WTC11 (cell line): ENCODE results near the gene IDH3B. TPM values are rescaled to one million over a fixed set of nuclear protein-coding genes. Genes with fewer than 3 reads are reported as not detected.

Source experiments
- ATAC-seq: fragments of 200-7000 bp; cut with Tn5 transposase; 2 replicates; pipeline ENCODE4 v1.10.0; 2021; ENCODE audit warnings: mild to moderate bottlenecking, moderate library complexity
- CTCF ChIA-PET: fragments of 300-600 bp; sonication (Branson Sonifier 250); formaldehyde crosslinking; loops from one replicate; lab custom pipeline; 2021; ENCODE audit warnings: antibody characterized with exemption; lab: Charles Lee
- POLR2A ChIA-PET: fragments of 350-600 bp; sonication (Branson Sonifier 250); formaldehyde crosslinking; loops from one replicate; lab custom pipeline; 2021; ENCODE audit warnings: antibody characterized with exemption; lab: Charles Lee
- DNase-seq: peaks from one replicate; pipeline ENCODE4 v3.0.0; 2021; ENCODE audit warnings: low spot score
- H3K27ac Mint-ChIP-seq: 2 replicates; pipeline ENCODE4 v1.8.0; 2021; ENCODE audit warnings: mixed read lengths
- H3K27me3 Mint-ChIP-seq: 2 replicates; pipeline ENCODE4 v1.8.0; 2021; ENCODE audit warnings: low read depth, mild to moderate bottlenecking, moderate library complexity, mixed read lengths
- H3K36me3 Mint-ChIP-seq: 2 replicates; pipeline ENCODE4 v1.8.0; 2021; ENCODE audit warnings: mixed read lengths
- H3K4me1 Mint-ChIP-seq: 2 replicates; pipeline ENCODE4 v1.8.0; 2022; ENCODE audit warnings: mixed read lengths
- H3K4me3 Mint-ChIP-seq: 2 replicates; pipeline ENCODE4 v1.8.0; 2021; ENCODE audit warnings: mild to moderate bottlenecking, moderate library complexity, mixed read lengths
- H3K9me3 Mint-ChIP-seq: 2 replicates; pipeline ENCODE4 v1.8.0; 2021; ENCODE audit warnings: mixed read lengths
- CREB1 ChIP-seq: sonication (generic); formaldehyde crosslinking; IDR thresholded peaks from 2 replicates; pipeline ENCODE4 v1.8.0; 2023; ENCODE audit warnings: mild to moderate bottlenecking, missing genetic modification reagents
- EMX1 ChIP-seq: fragments of 250-450 bp; sonication (Bioruptor Pico); IDR thresholded peaks from 2 replicates; pipeline ENCODE4 v1.8.0; 2021; ENCODE audit warnings: mild to moderate bottlenecking
- ESRRA ChIP-seq: sonication (generic); formaldehyde crosslinking; IDR thresholded peaks from 2 replicates; pipeline ENCODE4 v1.8.1; 2022; ENCODE audit warnings: mild to moderate bottlenecking, missing genetic modification reagents, borderline replicate concordance
- ETV6 ChIP-seq: sonication (generic); formaldehyde crosslinking; IDR thresholded peaks from 2 replicates; pipeline ENCODE4 v1.8.1; 2022; ENCODE audit warnings: mild to moderate bottlenecking, missing genetic modification reagents
- FOXK1 ChIP-seq: sonication (generic); formaldehyde crosslinking; IDR thresholded peaks from 2 replicates; pipeline ENCODE4 v1.8.0; 2022; ENCODE audit warnings: mild to moderate bottlenecking, moderate library complexity, missing genetic modification reagents
- RORB ChIP-seq: fragments of 250-450 bp; sonication (Bioruptor Pico); IDR thresholded peaks from 2 replicates; pipeline ENCODE4 v1.9.0; 2021; ENCODE audit warnings: mild to moderate bottlenecking
- ZNF263 ChIP-seq: sonication (generic); formaldehyde crosslinking; IDR thresholded peaks from 2 replicates; pipeline ENCODE4 v1.8.1; 2022; ENCODE audit warnings: low read depth, mild to moderate bottlenecking, moderate library complexity, missing genetic modification reagents
- ZNF671 ChIP-seq: fragments of 250-450 bp; sonication (Bioruptor Pico); IDR thresholded peaks from 2 replicates; pipeline ENCODE4 v1.8.0; 2021; ENCODE audit warnings: mild to moderate bottlenecking
- total RNA-seq: library from RNA; stranded (reverse); gene quantifications from 3 replicates; pipeline ENCODE4 v1.2.3, GENCODE V29; 2021
- TF ChIP-seq, protein P1 (sequence below): sonication (generic); formaldehyde crosslinking; IDR thresholded peaks from 2 replicates; pipeline ENCODE4 v1.8.0; 2022; ENCODE audit warnings: missing genetic modification reagents
- TF ChIP-seq, protein P2 (sequence below): fragments of 200-600 bp; IDR thresholded peaks from 2 replicates; pipeline ENCODE4 v1.8.0; 2022; ENCODE audit warnings: antibody characterized with exemption
- TF ChIP-seq, protein P3 (sequence below): fragments of 250-450 bp; sonication (Bioruptor Pico); conservative IDR thresholded peaks from 2 replicates; pipeline ENCODE4 v1.9.0; 2021; ENCODE audit warnings: mild to moderate bottlenecking
- TF ChIP-seq, protein P4 (sequence below): sonication (generic); formaldehyde crosslinking; conservative IDR thresholded peaks from 2 replicates; pipeline ENCODE4 v1.8.1; 2022; ENCODE audit warnings: mild to moderate bottlenecking, missing genetic modification reagents
- TF ChIP-seq, protein P5 (sequence below): sonication (generic); formaldehyde crosslinking; IDR thresholded peaks from 2 replicates; pipeline ENCODE4 v1.8.0; 2022; ENCODE audit warnings: mild to moderate bottlenecking, missing genetic modification reagents
- TF ChIP-seq, protein P6 (sequence below): sonication (generic); formaldehyde crosslinking; IDR thresholded peaks from 2 replicates; pipeline ENCODE4 v1.8.1; 2022; ENCODE audit warnings: mild to moderate bottlenecking, moderate library complexity, missing genetic modification reagents
- TF ChIP-seq, protein P7 (sequence below): sonication (generic); formaldehyde crosslinking; IDR thresholded peaks from 2 replicates; pipeline ENCODE4 v1.8.1; 2023; ENCODE audit warnings: mild to moderate bottlenecking, missing genetic modification reagents, borderline replicate concordance
- TF ChIP-seq, protein P8 (sequence below): fragments of 250-450 bp; sonication (Bioruptor Pico); IDR thresholded peaks from 2 replicates; pipeline ENCODE4 v1.9.0; 2021; ENCODE audit warnings: mild to moderate bottlenecking

IDH3B gene
- total RNA-seq, 1 experiment from 2014 or later, result 136 TPM

DNA sequence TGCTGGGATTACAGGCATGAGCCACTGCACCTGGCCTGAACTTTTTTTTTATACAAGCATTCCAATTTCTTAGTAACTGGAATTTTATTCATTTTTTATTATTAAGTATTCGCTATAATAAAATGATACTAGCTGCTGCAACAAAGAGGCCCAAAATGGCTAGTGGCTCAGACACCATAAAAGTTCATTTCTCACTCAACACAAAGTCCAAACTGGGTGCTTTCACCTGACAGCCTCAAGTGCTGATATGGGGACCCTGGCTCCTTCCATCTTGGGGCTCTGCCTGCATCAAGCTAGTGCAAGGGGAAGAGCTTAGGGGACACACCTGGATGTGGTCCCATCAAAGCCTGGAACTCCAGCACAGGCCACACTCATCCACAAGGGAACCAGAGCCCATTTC is 23.8 kb downstream of the IDH3B start:
- CTCF ChIA-PET, result no interaction called here

DNA sequence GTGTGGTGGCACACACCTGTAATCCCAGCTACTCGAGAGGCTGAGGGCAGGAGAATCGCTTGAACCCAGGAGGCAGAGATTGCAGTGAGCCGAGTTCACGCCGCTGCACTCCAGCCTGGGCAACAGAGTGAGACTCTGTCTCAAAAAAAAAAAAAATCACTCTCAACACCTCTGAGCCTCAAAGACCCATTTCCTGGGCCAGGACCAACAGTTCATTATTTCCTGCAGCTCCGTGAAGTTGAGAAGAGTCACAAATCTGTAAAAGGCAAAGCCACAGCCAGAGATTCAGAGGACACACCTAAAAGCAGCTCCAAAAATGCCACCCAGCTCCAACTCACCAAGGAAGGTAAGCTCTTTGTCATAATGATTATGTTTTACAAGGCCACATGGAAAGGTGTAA is 26.8 kb downstream of the IDH3B start:
- Mint-ChIP-seq H3K4me3 (no peak overlapping the region), H3K27ac (no peak overlapping the region), H3K4me1 (no peaks in the 10 kb centered on the region), H3K36me3 (no peaks in the 10 kb centered on the region), H3K9me3 (no peaks in the 10 kb centered on the region), H3K27me3 (peaks cover 18% of the 10 kb centered on the region)
- CTCF ChIA-PET, result interaction anchor here (0.7 to 2.5 kb wide), 3 partner anchors 10 to 115 kb away, joined by 4 to 9 read pairs (median 8); no protein-coding TSS in a partner anchor
- DNase-seq, result no peak
- no peak for ATAC-seq
- TF ChIP-seq ZNF263 (CRISPR knock-in tag), result no peak
- no peak for TF ChIP-seq CREB1 (CRISPR knock-in tag)
- TF ChIP-seq, protein P1, sequence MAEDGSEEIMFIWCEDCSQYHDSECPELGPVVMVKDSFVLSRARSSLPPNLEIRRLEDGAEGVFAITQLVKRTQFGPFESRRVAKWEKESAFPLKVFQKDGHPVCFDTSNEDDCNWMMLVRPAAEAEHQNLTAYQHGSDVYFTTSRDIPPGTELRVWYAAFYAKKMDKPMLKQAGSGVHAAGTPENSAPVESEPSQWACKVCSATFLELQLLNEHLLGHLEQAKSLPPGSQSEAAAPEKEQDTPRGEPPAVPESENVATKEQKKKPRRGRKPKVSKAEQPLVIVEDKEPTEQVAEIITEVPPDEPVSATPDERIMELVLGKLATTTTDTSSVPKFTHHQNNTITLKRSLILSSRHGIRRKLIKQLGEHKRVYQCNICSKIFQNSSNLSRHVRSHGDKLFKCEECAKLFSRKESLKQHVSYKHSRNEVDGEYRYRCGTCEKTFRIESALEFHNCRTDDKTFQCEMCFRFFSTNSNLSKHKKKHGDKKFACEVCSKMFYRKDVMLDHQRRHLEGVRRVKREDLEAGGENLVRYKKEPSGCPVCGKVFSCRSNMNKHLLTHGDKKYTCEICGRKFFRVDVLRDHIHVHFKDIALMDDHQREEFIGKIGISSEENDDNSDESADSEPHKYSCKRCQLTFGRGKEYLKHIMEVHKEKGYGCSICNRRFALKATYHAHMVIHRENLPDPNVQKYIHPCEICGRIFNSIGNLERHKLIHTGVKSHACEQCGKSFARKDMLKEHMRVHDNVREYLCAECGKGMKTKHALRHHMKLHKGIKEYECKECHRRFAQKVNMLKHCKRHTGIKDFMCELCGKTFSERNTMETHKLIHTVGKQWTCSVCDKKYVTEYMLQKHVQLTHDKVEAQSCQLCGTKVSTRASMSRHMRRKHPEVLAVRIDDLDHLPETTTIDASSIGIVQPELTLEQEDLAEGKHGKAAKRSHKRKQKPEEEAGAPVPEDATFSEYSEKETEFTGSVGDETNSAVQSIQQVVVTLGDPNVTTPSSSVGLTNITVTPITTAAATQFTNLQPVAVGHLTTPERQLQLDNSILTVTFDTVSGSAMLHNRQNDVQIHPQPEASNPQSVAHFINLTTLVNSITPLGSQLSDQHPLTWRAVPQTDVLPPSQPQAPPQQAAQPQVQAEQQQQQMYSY (CRISPR knock-in tag), result no peak
- TF ChIP-seq, protein P2, sequence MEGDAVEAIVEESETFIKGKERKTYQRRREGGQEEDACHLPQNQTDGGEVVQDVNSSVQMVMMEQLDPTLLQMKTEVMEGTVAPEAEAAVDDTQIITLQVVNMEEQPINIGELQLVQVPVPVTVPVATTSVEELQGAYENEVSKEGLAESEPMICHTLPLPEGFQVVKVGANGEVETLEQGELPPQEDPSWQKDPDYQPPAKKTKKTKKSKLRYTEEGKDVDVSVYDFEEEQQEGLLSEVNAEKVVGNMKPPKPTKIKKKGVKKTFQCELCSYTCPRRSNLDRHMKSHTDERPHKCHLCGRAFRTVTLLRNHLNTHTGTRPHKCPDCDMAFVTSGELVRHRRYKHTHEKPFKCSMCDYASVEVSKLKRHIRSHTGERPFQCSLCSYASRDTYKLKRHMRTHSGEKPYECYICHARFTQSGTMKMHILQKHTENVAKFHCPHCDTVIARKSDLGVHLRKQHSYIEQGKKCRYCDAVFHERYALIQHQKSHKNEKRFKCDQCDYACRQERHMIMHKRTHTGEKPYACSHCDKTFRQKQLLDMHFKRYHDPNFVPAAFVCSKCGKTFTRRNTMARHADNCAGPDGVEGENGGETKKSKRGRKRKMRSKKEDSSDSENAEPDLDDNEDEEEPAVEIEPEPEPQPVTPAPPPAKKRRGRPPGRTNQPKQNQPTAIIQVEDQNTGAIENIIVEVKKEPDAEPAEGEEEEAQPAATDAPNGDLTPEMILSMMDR, result no peak
- TF ChIP-seq RORB (CRISPR knock-in tag), result no peak
- TF ChIP-seq, protein P3, sequence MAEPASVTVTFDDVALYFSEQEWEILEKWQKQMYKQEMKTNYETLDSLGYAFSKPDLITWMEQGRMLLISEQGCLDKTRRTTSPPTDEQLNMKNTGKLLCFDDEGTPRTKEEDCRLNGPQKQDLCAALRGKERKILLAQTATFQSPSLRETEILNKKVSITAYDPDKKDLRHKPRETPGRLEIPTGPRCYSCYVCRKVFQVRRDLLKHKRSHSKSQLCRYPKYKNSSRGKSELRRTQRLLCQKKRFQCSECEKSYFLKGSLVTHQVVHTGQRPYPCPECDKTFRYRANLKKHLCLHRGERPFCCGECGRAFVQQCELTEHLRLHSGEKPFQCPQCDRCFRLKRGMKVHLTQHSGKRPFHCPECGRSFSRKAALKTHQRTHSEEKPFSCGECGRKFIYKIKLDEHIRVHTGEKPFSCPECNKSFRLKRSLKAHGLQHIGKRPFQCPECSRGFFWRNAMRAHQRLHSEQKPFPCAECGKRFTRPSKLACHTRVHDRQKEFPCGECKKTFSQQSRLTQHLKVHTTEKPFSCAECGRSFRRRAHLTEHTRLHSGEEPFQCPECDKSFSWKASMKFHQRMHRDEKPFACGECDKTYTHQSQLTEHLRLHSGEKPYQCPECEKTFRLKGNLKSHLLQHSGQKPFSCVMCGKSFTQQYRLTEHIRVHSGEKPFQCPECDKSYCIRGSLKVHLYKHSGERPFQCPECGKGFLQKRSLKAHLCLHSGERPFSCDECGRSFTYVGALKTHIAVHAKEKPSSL (CRISPR knock-in tag), result no peak
- POLR2A ChIA-PET, result no interaction called here

More for the DNA sequence above, 23.8 kb downstream of the IDH3B start:
- ATAC-seq, result no peak
- Mint-ChIP-seq H3K27me3 (peaks cover 14% of the 10 kb centered on the region), H3K27ac (no peak overlapping the region), H3K36me3 (0 out of 2 replicates have a peak, but pooled peaks cover 2% of the 10 kb centered on the region), H3K4me1 (no peaks in the 10 kb centered on the region), H3K4me3 (no peak overlapping the region), H3K9me3 (no peaks in the 10 kb centered on the region)
- POLR2A ChIA-PET, result interaction anchor here (1.6 kb wide), 1 partner anchor 12 kb away, joined by 4 read pairs; the partner anchor contains the start of gene NOP56
- TF ChIP-seq, protein P4, sequence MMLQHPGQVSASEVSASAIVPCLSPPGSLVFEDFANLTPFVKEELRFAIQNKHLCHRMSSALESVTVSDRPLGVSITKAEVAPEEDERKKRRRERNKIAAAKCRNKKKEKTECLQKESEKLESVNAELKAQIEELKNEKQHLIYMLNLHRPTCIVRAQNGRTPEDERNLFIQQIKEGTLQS (CRISPR knock-in tag), result no peak
- no peak for TF ChIP-seq ZNF671
- no peak for TF ChIP-seq ETV6 (CRISPR knock-in tag)
- TF ChIP-seq, protein P5, sequence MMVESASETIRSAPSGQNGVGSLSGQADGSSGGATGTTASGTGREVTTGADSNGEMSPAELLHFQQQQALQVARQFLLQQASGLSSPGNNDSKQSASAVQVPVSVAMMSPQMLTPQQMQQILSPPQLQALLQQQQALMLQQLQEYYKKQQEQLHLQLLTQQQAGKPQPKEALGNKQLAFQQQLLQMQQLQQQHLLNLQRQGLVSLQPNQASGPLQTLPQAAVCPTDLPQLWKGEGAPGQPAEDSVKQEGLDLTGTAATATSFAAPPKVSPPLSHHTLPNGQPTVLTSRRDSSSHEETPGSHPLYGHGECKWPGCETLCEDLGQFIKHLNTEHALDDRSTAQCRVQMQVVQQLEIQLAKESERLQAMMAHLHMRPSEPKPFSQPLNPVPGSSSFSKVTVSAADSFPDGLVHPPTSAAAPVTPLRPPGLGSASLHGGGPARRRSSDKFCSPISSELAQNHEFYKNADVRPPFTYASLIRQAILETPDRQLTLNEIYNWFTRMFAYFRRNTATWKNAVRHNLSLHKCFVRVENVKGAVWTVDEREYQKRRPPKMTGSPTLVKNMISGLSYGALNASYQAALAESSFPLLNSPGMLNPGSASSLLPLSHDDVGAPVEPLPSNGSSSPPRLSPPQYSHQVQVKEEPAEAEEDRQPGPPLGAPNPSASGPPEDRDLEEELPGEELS (CRISPR knock-in tag), result no peak
- no peak for DNase-seq

DNA sequence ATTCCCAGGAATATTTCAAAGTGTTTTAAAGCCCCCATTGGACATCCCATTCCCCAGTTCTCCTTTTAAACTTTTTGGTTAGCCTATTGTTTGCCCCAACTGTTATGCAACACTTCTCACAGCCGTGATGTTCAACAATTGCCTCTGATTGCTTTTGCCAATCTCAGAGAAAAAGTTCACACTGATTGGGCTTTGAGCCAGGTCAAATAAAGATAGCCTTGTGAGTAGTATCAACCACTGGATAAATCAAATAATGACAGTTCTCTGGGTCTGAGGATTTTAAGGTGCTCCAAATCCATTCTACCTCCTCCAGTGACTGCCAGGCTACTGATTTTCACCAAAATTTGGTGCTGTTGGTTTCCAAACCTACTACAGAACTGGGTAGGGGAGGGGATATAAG is 30.6 kb downstream of the IDH3B start:
- CTCF ChIA-PET, result no interaction called here
- ATAC-seq (no peak), DNase-seq (no peak)
- Mint-ChIP-seq H3K4me1 (no peaks in the 10 kb centered on the region), H3K4me3 (no peak overlapping the region), H3K9me3 (0 out of 2 replicates have a peak, but pooled peaks cover 8% of the 10 kb centered on the region), H3K27ac (no peak overlapping the region), H3K36me3 (no peaks in the 10 kb centered on the region), H3K27me3 (peaks cover 24% of the 10 kb centered on the region)
- POLR2A ChIA-PET, result no interaction called here
- TF ChIP-seq, protein P6, sequence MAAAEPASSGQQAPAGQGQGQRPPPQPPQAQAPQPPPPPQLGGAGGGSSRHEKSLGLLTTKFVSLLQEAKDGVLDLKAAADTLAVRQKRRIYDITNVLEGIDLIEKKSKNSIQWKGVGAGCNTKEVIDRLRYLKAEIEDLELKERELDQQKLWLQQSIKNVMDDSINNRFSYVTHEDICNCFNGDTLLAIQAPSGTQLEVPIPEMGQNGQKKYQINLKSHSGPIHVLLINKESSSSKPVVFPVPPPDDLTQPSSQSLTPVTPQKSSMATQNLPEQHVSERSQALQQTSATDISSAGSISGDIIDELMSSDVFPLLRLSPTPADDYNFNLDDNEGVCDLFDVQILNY (CRISPR knock-in tag), result no peak
- no peak for TF ChIP-seq EMX1 (CRISPR knock-in tag)
- no peak for TF ChIP-seq FOXK1 (CRISPR knock-in tag)
- no peak for TF ChIP-seq ESRRA (CRISPR knock-in tag)
- TF ChIP-seq, protein P7, sequence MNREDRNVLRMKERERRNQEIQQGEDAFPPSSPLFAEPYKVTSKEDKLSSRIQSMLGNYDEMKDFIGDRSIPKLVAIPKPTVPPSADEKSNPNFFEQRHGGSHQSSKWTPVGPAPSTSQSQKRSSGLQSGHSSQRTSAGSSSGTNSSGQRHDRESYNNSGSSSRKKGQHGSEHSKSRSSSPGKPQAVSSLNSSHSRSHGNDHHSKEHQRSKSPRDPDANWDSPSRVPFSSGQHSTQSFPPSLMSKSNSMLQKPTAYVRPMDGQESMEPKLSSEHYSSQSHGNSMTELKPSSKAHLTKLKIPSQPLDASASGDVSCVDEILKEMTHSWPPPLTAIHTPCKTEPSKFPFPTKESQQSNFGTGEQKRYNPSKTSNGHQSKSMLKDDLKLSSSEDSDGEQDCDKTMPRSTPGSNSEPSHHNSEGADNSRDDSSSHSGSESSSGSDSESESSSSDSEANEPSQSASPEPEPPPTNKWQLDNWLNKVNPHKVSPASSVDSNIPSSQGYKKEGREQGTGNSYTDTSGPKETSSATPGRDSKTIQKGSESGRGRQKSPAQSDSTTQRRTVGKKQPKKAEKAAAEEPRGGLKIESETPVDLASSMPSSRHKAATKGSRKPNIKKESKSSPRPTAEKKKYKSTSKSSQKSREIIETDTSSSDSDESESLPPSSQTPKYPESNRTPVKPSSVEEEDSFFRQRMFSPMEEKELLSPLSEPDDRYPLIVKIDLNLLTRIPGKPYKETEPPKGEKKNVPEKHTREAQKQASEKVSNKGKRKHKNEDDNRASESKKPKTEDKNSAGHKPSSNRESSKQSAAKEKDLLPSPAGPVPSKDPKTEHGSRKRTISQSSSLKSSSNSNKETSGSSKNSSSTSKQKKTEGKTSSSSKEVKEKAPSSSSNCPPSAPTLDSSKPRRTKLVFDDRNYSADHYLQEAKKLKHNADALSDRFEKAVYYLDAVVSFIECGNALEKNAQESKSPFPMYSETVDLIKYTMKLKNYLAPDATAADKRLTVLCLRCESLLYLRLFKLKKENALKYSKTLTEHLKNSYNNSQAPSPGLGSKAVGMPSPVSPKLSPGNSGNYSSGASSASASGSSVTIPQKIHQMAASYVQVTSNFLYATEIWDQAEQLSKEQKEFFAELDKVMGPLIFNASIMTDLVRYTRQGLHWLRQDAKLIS (CRISPR knock-in tag), result no peak
- TF ChIP-seq CREB1 (CRISPR knock-in tag), result no peak
- TF ChIP-seq, protein P8, sequence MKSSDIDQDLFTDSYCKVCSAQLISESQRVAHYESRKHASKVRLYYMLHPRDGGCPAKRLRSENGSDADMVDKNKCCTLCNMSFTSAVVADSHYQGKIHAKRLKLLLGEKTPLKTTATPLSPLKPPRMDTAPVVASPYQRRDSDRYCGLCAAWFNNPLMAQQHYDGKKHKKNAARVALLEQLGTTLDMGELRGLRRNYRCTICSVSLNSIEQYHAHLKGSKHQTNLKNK, result no peak
